HCT116 (cell line): ENCODE measurements around the gene RMND1. TPM values are rescaled to one million over a fixed set of nuclear protein-coding genes. Genes with fewer than 3 reads are reported as not detected.

ENCODE experiments used
- ATAC-seq: fragments of 200-7000 bp; cut with Tn5 transposase; 2 replicates; pipeline ENCODE4 v1.9.1; 2020; ENCODE audit warnings: mild to moderate bottlenecking, moderate library complexity
- BruUV-seq: library from RNA; stranded (reverse); fragments of 400-500 nt; replicated peaks from 2 replicates; lab custom pipeline; 2021; lab: Mats Ljungman, UMichigan
- CTCF ChIA-PET: fragments of 300-600 bp; sonication (Branson Sonifier 250); formaldehyde crosslinking; loops from one replicate; lab custom pipeline; 2021; ENCODE audit warnings: antibody characterized with exemption; lab: Charles Lee
- POLR2A ChIA-PET: fragments of 300-600, 350-600 bp; sonication (Branson Sonifier 250); formaldehyde crosslinking; loops from one replicate; lab custom pipeline; 2021; ENCODE audit warnings: antibody characterized with exemption; lab: Charles Lee
- RAD21 ChIA-PET, 2 experiments: fragments of 300-600 bp; sonication (Branson Sonifier 250); formaldehyde crosslinking; loops; one replicate each; lab custom pipeline; 2023; ENCODE audit warnings: low total read pairs in 2 of 2; ENCODE audit not compliant: uncharacterized antibody in 2 of 2, unreplicated experiment in 2 of 2, low non-redundant PET in 1 of 2; lab: Charles Lee
- DNase-seq: peaks from one replicate; pipeline ENCODE4 v3.0.0-alpha.2; 2010; ENCODE audit warnings: low read depth, low spot score
- H2AFZ ChIP-seq: fragments of 200-600 bp; shearing (Covaris generic), sonication (generic); 2 replicates; pipeline ENCODE4 v1.6.1; 2017; ENCODE audit warnings: low read depth, mixed run types, mixed read lengths, antibody characterized with exemption, low read length; ENCODE audit not compliant: poor library complexity, severe bottlenecking
- H3K27ac ChIP-seq: 2 replicates; pipeline ENCODE4 v1.5.1; 2012; ENCODE audit warnings: low read depth, low read length
- H3K27me3 ChIP-seq: fragments of 200-600 bp; sonication (generic); 2 replicates; pipeline ENCODE4 v1.6.1; 2016; ENCODE audit warnings: mixed run types, low read length, mixed read lengths; ENCODE audit not compliant: insufficient read depth
- H3K36me3 ChIP-seq, 2 experiments: fragments of 200-500 bp in 1 of 2; fragments of 200-600 bp in 1 of 2; sonication (Bioruptor generic) in 1 of 2; sonication (generic) in 1 of 2; 2 replicates each; pipeline versions ENCODE4 v1.5.1 to v1.6.1; 2014 to 2016; ENCODE audit warnings: low read length in 2 of 2, inconsistent platforms in 1 of 2, mixed read lengths in 1 of 2, mixed run types in 1 of 2; ENCODE audit not compliant: insufficient read depth in 2 of 2, control insufficient read depth in 1 of 2
- H3K4me1 ChIP-seq, 2 experiments: fragments of 200-600 bp in 1 of 2; sonication (generic) in 1 of 2; 2 replicates each; pipeline versions ENCODE4 v1.5.1 to v1.6.1; 2012 to 2017; ENCODE audit warnings: low read length in 2 of 2, inconsistent platforms in 1 of 2, mild to moderate bottlenecking in 1 of 2, mixed read lengths in 1 of 2, mixed run types in 1 of 2, moderate library complexity in 1 of 2; ENCODE audit not compliant: insufficient read depth in 2 of 2, control insufficient read depth in 1 of 2
- H3K4me2 ChIP-seq: fragments of 200-600 bp; sonication (generic); 2 replicates; pipeline ENCODE4 v1.6.1; 2017; ENCODE audit warnings: mixed run types, low read length, mixed read lengths
- H3K4me3 ChIP-seq, 2 experiments: fragments of 200-600 bp in 1 of 2; sonication (generic) in 1 of 2; replicated peaks in 1 of 2; 2 replicates each; pipeline ENCODE4 v1.5.1; 2011 to 2016; ENCODE audit warnings: low read length in 2 of 2, control low read depth in 1 of 2, low read depth in 1 of 2, mild to moderate bottlenecking in 1 of 2, mixed read lengths in 1 of 2, mixed run types in 1 of 2
- H3K79me2 ChIP-seq: fragments of 200-600 bp; sonication (generic); 2 replicates; pipeline ENCODE4 v1.6.1; 2017; ENCODE audit warnings: mild to moderate bottlenecking, mixed run types, low read length, moderate library complexity, mixed read lengths; ENCODE audit not compliant: insufficient read depth
- H3K9ac ChIP-seq: fragments of 200-600 bp; sonication (generic); 2 replicates; pipeline ENCODE4 v1.6.1; 2016; ENCODE audit warnings: low read length, mixed read lengths
- H3K9me2 ChIP-seq: fragments of 200-600 bp; sonication (generic), shearing (Covaris generic); 2 replicates; pipeline ENCODE4 v1.6.1; 2017; ENCODE audit warnings: mixed run types, mild to moderate bottlenecking, moderate library complexity; ENCODE audit not compliant: insufficient read depth
- H3K9me3 ChIP-seq, 2 experiments: fragments of 200-500 bp in 1 of 2; fragments of 200-600 bp in 1 of 2; sonication (Bioruptor generic) in 1 of 2; sonication (generic) in 1 of 2; 2 replicates each; pipeline ENCODE4 v1.6.1; 2014 to 2017; ENCODE audit warnings: low read length in 2 of 2, mixed read lengths in 2 of 2, inconsistent platforms in 1 of 2, low read depth in 1 of 2, mild to moderate bottlenecking in 1 of 2, mixed run types in 1 of 2, moderate library complexity in 1 of 2; ENCODE audit not compliant: control insufficient read depth in 1 of 2, insufficient read depth in 1 of 2
- H4K20me1 ChIP-seq: fragments of 200-600 bp; sonication (generic), shearing (Covaris generic); 2 replicates; pipeline ENCODE4 v1.6.1; 2017; ENCODE audit warnings: mixed run types, mild to moderate bottlenecking, moderate library complexity; ENCODE audit not compliant: insufficient read depth
- CBX3 ChIP-seq: IDR thresholded peaks from 2 replicates; pipeline ENCODE4 v1.6.1; 2012; ENCODE audit warnings: low read depth
- CEBPB ChIP-seq: IDR thresholded peaks from 2 replicates; pipeline ENCODE4 v1.6.1; 2012; ENCODE audit warnings: low read depth
- EGR1 ChIP-seq: IDR thresholded peaks from 2 replicates; pipeline ENCODE4 v1.6.1; 2012; ENCODE audit warnings: low read depth
- ELF1 ChIP-seq: IDR thresholded peaks from 2 replicates; pipeline ENCODE4 v1.6.1; 2012; ENCODE audit warnings: low read depth, borderline replicate concordance
- FOSL1 ChIP-seq: IDR thresholded peaks from 2 replicates; pipeline ENCODE4 v1.6.1; 2012; ENCODE audit warnings: low read depth
- JUND ChIP-seq: IDR thresholded peaks from 2 replicates; pipeline ENCODE4 v1.6.1; 2012
- POLR2A ChIP-seq: IDR thresholded peaks from 2 replicates; pipeline ENCODE4 v1.7.0; 2011; ENCODE audit warnings: borderline replicate concordance; ENCODE audit not compliant: insufficient read depth, insufficient read length; ENCODE audit errors: extremely low read depth
- POLR2AphosphoS5 ChIP-seq: IDR thresholded peaks from 2 replicates; pipeline ENCODE4 v1.6.1; 2011; ENCODE audit warnings: mild to moderate bottlenecking, low read depth, low read length, moderate library complexity
- RAD21 ChIP-seq: IDR thresholded peaks from 2 replicates; pipeline ENCODE4 v1.6.1; 2012; ENCODE audit warnings: low read depth, mild to moderate bottlenecking
- SIN3A ChIP-seq: IDR thresholded peaks from 2 replicates; pipeline ENCODE4 v1.6.1; 2012; ENCODE audit warnings: low read depth
- SP1 ChIP-seq: IDR thresholded peaks from 2 replicates; pipeline ENCODE4 v1.6.1; 2012; ENCODE audit warnings: low read depth
- SRF ChIP-seq: IDR thresholded peaks from 2 replicates; pipeline ENCODE4 v1.6.1; 2012; ENCODE audit warnings: low read depth
- TCF7L2 ChIP-seq: IDR thresholded peaks from 2 replicates; pipeline ENCODE4 v1.7.0; 2011; ENCODE audit warnings: borderline replicate concordance, inconsistent platforms; ENCODE audit not compliant: insufficient read depth, insufficient read length; ENCODE audit errors: extremely low read depth
- YY1 ChIP-seq: IDR thresholded peaks from 2 replicates; pipeline ENCODE4 v1.6.1; 2011; ENCODE audit warnings: low read length, low read depth, moderate library complexity, mild to moderate bottlenecking; ENCODE audit not compliant: insufficient replicate concordance; ENCODE audit errors: extremely low read depth
- ZFX ChIP-seq: fragments of 450-650 bp; IDR thresholded peaks from 2 replicates; pipeline ENCODE4 v1.6.1; 2017
- ZNF274 ChIP-seq: fragments of 200-500 bp; sonication (Bioruptor generic); IDR thresholded peaks from 2 replicates; pipeline ENCODE4 v1.6.1; 2014; ENCODE audit warnings: mild to moderate bottlenecking, low read depth, low read length, inconsistent platforms
- intact Hi-C: fragments of 100-400 bp; cut with micrococcal nuclease; formaldehyde crosslinking; loops from 2 replicates; pipeline ENCODE4 v1.10.0; 2022
- total RNA-seq: library from RNA; stranded (reverse); gene quantifications from one replicate; pipeline ENCODE4 v1.2.1, GENCODE V29; 2021; ENCODE audit not compliant: unreplicated experiment
- TF ChIP-seq, protein P1 (sequence below), 3 experiments: fragments of 200-600 bp in 1 of 3; sonication (generic) in 1 of 3; IDR thresholded peaks in 2 of 3; conservative IDR thresholded peaks in 1 of 3; 2 replicates each; pipeline ENCODE4 v1.5.1; 2012 to 2017; ENCODE audit warnings: low read depth in 2 of 3, low read length in 2 of 3, antibody characterized with exemption in 1 of 3, borderline replicate concordance in 1 of 3, control low read depth in 1 of 3, mild to moderate bottlenecking in 1 of 3, mixed read lengths in 1 of 3, mixed run types in 1 of 3, moderate library complexity in 1 of 3; ENCODE audit not compliant: insufficient read depth in 1 of 3
- TF ChIP-seq, protein P2 (sequence below): IDR thresholded peaks from 2 replicates; pipeline ENCODE4 v1.6.1; 2012
- TF ChIP-seq, protein P3 (sequence below): IDR thresholded peaks from 2 replicates; pipeline ENCODE4 v1.6.1; 2012
- TF ChIP-seq, protein P4 (sequence below): IDR thresholded peaks from 2 replicates; pipeline ENCODE4 v1.6.1; 2012; ENCODE audit warnings: low read depth

Gene RMND1
- total RNA-seq, 1 experiment from 2014 or later, result 28.0 TPM

DNA sequence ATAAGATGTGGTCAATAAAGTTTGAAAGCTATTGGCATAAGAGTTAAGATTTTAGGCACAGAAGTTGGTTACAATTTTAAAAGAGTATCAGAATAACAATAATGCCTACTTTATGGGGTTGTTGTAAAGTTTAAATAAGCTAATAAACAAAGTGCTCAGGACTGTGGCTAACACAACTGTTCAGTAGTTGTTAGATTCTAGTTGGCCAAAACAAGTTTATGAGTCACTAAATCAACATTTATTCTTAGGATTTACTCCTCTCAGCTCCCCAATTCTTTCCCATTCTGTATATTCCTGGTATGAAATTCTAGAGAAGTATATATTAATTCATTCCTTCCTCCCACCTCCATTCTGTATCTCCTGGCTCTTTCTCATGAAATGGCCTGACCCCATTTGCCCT is 14.5 kb downstream of the RMND1 start:
- Histone ChIP-seq H3K9me2 (no peaks in the 10 kb centered on the region), H3K79me2 (peaks cover 46% of the 10 kb centered on the region), H3K4me3 (no peak overlapping the region), H3K9me3 (no peaks in the 10 kb centered on the region), H4K20me1 (peaks cover 3% of the 10 kb centered on the region; the same call in 1 of the 2 replicates), H3K4me1 (peaks cover 0 to 4% of the 10 kb centered on the region in 2 experiments; a peak in 1 of 4 replicates), H3K9ac (no peak overlapping the region), H3K4me2 (no peak overlapping the region), H2AFZ (no peak overlapping the region), H3K36me3 (peaks cover 0 to under 1% of the 10 kb centered on the region in 2 experiments; a peak in 1 of 4 replicates), H3K27ac (no peak overlapping the region), H3K27me3 (no peaks in the 10 kb centered on the region)
- TF ChIP-seq FOSL1 (no peak), CBX3 (no peak), RAD21 (no peak), POLR2AphosphoS5 (no peak), ZNF274 (no peak), POLR2A (no peak), ELF1 (no peak), CEBPB (no peak), SRF (no peak), EGR1 (no peak), ZFX (no peak), YY1 (no peak), SIN3A (no peak), TCF7L2 (no peak), SP1 (no peak), JUND (no peak)
- TF ChIP-seq, protein P1, sequence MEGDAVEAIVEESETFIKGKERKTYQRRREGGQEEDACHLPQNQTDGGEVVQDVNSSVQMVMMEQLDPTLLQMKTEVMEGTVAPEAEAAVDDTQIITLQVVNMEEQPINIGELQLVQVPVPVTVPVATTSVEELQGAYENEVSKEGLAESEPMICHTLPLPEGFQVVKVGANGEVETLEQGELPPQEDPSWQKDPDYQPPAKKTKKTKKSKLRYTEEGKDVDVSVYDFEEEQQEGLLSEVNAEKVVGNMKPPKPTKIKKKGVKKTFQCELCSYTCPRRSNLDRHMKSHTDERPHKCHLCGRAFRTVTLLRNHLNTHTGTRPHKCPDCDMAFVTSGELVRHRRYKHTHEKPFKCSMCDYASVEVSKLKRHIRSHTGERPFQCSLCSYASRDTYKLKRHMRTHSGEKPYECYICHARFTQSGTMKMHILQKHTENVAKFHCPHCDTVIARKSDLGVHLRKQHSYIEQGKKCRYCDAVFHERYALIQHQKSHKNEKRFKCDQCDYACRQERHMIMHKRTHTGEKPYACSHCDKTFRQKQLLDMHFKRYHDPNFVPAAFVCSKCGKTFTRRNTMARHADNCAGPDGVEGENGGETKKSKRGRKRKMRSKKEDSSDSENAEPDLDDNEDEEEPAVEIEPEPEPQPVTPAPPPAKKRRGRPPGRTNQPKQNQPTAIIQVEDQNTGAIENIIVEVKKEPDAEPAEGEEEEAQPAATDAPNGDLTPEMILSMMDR (IDR thresholded peaks at IDR 0.05 in 2 of 3, conservative IDR thresholded peaks at IDR 0.05 in 1 of 3; ENCODE audit: borderline replicate concordance in 1 of 3, insufficient read depth in 1 of 3, low read depth in 2 of 3, low read length in 2 of 3), result no peak
- TF ChIP-seq, protein P2, sequence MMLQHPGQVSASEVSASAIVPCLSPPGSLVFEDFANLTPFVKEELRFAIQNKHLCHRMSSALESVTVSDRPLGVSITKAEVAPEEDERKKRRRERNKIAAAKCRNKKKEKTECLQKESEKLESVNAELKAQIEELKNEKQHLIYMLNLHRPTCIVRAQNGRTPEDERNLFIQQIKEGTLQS, result no peak
- TF ChIP-seq, protein P3, sequence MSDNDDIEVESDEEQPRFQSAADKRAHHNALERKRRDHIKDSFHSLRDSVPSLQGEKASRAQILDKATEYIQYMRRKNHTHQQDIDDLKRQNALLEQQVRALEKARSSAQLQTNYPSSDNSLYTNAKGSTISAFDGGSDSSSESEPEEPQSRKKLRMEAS, result no peak
- TF ChIP-seq, protein P4, sequence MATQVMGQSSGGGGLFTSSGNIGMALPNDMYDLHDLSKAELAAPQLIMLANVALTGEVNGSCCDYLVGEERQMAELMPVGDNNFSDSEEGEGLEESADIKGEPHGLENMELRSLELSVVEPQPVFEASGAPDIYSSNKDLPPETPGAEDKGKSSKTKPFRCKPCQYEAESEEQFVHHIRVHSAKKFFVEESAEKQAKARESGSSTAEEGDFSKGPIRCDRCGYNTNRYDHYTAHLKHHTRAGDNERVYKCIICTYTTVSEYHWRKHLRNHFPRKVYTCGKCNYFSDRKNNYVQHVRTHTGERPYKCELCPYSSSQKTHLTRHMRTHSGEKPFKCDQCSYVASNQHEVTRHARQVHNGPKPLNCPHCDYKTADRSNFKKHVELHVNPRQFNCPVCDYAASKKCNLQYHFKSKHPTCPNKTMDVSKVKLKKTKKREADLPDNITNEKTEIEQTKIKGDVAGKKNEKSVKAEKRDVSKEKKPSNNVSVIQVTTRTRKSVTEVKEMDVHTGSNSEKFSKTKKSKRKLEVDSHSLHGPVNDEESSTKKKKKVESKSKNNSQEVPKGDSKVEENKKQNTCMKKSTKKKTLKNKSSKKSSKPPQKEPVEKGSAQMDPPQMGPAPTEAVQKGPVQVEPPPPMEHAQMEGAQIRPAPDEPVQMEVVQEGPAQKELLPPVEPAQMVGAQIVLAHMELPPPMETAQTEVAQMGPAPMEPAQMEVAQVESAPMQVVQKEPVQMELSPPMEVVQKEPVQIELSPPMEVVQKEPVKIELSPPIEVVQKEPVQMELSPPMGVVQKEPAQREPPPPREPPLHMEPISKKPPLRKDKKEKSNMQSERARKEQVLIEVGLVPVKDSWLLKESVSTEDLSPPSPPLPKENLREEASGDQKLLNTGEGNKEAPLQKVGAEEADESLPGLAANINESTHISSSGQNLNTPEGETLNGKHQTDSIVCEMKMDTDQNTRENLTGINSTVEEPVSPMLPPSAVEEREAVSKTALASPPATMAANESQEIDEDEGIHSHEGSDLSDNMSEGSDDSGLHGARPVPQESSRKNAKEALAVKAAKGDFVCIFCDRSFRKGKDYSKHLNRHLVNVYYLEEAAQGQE, result no peak
- ChIA-PET RAD21 (no interaction called here), POLR2A (no interaction called here), CTCF (no interaction called here)
- ATAC-seq, result no peak
- intact Hi-C loops, result no loop called here
- no peak for DNase-seq
- no TSS peak for BruUV-seq
